ENCODE results near the gene MB21D2. TPM values are rescaled to one million over a fixed set of nuclear protein-coding genes. Genes with fewer than 3 reads are reported as not detected.
A peak's percentile ranks its signal among the peaks of the same experiment; 100 is the strongest.

The MB21D2 gene
- total RNA-seq, 4 donors from 2014 or later: 5.0 to 21.8 (median 11.9) TPM

GRCh38 chr3:192919901-192920300 is 2.2 kb upstream of the MB21D2 start:
- DNase-seq: no peak
- intact Hi-C loops (cut with DNase I; ENCODE audit: low total_unique reads): loop anchor here (10.0 kb wide), 1 partner anchor 85 kb away; no protein-coding TSS in a partner anchor
- peaks cover 0 to 6% of the 10 kb centered on the region in 2 donors for H3K4me1 ChIP-seq
- no peaks in the 10 kb centered on the region for H3K27me3 ChIP-seq
- H3K36me3 ChIP-seq: no peaks in the 10 kb centered on the region
- no peaks in the 10 kb centered on the region for H3K9me3 ChIP-seq
- no peak overlapping the region for H3K27ac ChIP-seq
- TF ChIP-seq POLR2A (IDR thresholded peaks at IDR 0.05): no peak
- TF ChIP-seq, protein P1, sequence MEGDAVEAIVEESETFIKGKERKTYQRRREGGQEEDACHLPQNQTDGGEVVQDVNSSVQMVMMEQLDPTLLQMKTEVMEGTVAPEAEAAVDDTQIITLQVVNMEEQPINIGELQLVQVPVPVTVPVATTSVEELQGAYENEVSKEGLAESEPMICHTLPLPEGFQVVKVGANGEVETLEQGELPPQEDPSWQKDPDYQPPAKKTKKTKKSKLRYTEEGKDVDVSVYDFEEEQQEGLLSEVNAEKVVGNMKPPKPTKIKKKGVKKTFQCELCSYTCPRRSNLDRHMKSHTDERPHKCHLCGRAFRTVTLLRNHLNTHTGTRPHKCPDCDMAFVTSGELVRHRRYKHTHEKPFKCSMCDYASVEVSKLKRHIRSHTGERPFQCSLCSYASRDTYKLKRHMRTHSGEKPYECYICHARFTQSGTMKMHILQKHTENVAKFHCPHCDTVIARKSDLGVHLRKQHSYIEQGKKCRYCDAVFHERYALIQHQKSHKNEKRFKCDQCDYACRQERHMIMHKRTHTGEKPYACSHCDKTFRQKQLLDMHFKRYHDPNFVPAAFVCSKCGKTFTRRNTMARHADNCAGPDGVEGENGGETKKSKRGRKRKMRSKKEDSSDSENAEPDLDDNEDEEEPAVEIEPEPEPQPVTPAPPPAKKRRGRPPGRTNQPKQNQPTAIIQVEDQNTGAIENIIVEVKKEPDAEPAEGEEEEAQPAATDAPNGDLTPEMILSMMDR (IDR thresholded peaks at IDR 0.05): no peak
- H3K4me3 ChIP-seq: no peak overlapping the region

DNA sequence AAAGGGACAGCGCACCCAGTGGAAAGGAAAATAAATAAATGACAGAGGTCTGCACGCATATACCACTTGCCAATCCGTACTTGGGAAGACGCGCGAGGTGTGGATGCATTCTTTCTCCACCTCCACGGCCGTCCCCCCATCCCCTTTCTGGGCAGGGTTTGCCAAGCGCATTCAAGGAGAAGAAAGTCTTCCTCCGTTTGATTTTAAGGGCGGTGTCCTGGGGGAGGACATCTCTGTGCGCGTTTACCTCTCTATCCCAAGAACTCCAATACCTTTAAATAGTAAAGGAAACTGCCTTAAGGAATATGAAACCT is 576 bp upstream of the MB21D2 start:
- Histone ChIP-seq H3K27ac (peak overlapping the region; percentile 92 to 95), H3K4me3 (peak overlapping the region; percentile 66 to 80), H3K27me3 (no peaks in the 10 kb centered on the region), H3K4me1 (peaks cover 0 to 6% of the 10 kb centered on the region in 2 donors), H3K9me3 (no peaks in the 10 kb centered on the region), H3K36me3 (no peaks in the 10 kb centered on the region)
- intact Hi-C loops (cut with DNase I; ENCODE audit: low total_unique reads): loop anchor here (10.0 kb wide), 1 partner anchor 83 kb away; no protein-coding TSS in a partner anchor
- DNase-seq: no peak
- TF ChIP-seq, protein P1 (IDR thresholded peaks at IDR 0.05): peak in 1 of 4 experiments; percentile 27
- no peak for TF ChIP-seq POLR2A (IDR thresholded peaks at IDR 0.05)

DNA sequence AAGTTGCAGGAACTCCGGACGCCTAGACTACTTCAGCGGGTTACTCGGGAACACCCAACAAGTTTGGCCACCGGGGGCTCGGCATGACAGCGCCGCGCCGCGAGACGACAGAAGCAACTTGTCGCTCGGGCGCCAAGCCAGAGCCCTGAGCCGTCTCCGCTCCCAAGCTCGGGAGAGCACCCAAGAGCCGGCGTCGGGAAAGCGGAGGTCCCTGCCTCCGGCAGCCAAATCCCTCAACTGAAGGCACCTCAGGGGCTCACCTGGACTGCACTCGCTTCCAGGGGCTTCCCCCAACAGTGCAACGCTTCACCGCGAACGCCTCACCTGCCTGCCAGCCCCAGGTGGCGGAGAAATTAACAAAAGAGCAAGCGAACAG is 640 bp downstream of the MB21D2 start:
- Histone ChIP-seq H3K27ac (peak overlapping the region; percentile 92 to 95), H3K4me3 (peak overlapping the region; percentile 66 to 80), H3K9me3 (no peaks in the 10 kb centered on the region), H3K4me1 (peaks cover 0 to 6% of the 10 kb centered on the region in 2 donors), H3K27me3 (no peaks in the 10 kb centered on the region), H3K36me3 (no peaks in the 10 kb centered on the region)
- intact Hi-C loops (cut with DNase I; ENCODE audit: low total_unique reads): loop anchor here (10.0 kb wide), 1 partner anchor 82 kb away; no protein-coding TSS in a partner anchor
- DNase-seq: peak; percentile 50 to 61
- TF ChIP-seq POLR2A (IDR thresholded peaks at IDR 0.05): no peak
- TF ChIP-seq, protein P1 (IDR thresholded peaks at IDR 0.05): no peak

DNA sequence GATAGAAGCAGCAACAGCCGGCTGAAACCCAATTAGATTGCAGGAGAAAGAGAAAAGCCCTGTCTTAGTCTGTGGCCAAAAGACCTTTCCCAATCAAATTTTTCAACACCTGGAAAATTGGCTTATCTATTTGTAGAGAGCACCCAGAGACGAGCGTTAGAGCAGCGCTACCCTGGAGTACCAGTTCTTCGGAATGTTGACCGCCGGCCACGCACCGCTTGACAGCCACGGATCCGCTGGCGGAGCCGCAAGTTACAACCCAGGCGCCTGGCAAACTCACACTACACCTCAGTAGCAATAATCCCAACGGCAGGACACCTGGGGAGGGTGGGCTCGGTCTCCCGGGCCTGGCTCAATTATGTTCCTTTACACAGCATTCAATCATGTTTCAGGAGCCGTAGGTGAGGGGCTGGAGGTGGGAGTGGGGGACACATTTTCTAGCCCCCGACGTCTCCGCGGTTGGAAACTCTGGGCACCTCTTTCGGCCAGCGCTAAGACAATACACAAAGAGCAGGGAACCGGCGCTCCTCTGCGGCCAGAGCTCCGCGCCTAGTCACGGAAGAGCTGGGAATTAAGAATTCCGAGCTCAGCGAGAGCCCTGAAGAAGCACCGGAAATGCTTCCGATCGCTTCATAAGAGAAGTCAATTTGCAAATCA is 1.2 kb downstream of the MB21D2 start:
- H3K27me3 ChIP-seq: no peaks in the 10 kb centered on the region
- no peaks in the 10 kb centered on the region for H3K9me3 ChIP-seq
- intact Hi-C loops (cut with DNase I; ENCODE audit: low total_unique reads): loop anchor here (10.0 kb wide), 1 partner anchor 82 kb away; no protein-coding TSS in a partner anchor
- peaks cover 0 to 6% of the 10 kb centered on the region in 2 donors for H3K4me1 ChIP-seq
- no peaks in the 10 kb centered on the region for H3K36me3 ChIP-seq
- peak overlapping the region; percentile 66 to 80 for H3K4me3 ChIP-seq
- peak in 1 of 2 donors; percentile 26 for DNase-seq
- no peak for TF ChIP-seq POLR2A (IDR thresholded peaks at IDR 0.05)
- TF ChIP-seq, protein P1 (IDR thresholded peaks at IDR 0.05): no peak
- peak overlapping the region; percentile 92 to 95 for H3K27ac ChIP-seq

DNA sequence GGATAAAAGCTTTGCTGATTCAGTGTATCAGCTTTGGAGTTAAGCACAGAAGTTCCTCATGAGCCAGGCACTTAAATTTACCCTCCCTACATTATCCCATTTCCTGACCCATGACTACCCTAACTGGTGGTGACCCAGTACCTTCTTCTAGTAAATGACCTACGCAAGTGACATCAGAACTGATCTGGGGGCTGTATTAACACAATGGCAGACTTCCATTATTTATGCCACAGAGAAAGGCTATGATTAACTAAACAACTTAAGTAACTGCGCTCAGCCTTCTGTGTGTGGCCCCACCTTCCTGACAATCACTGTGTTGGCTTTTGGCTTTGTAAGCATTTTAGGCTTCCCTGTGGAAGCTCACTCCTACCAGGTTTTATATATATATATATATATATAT is 1.9 kb downstream of the MB21D2 start:
- Histone ChIP-seq H3K4me3 (no peak overlapping the region), H3K4me1 (peaks cover 0 to 6% of the 10 kb centered on the region in 2 donors), H3K36me3 (no peaks in the 10 kb centered on the region), H3K27me3 (no peaks in the 10 kb centered on the region), H3K9me3 (no peaks in the 10 kb centered on the region), H3K27ac (no peak overlapping the region)
- no peak for TF ChIP-seq POLR2A (IDR thresholded peaks at IDR 0.05)
- TF ChIP-seq, protein P1 (IDR thresholded peaks at IDR 0.05): no peak
- intact Hi-C loops (cut with DNase I; ENCODE audit: low total_unique reads): loop anchor here (10.0 kb wide), 1 partner anchor 81 kb away; no protein-coding TSS in a partner anchor
- no peak for DNase-seq
